GM12878 (cell line): ENCODE data around the gene LATS2. TPM values are rescaled to one million over a fixed set of nuclear protein-coding genes. Genes with fewer than 3 reads are reported as not detected.

Experiments used
- ATAC-seq: fragments of 200-7000 bp; cut with Tn5 transposase; 3 replicates; pipeline ENCODE4 v1.9.1; 2020; ENCODE audit warnings: mild to moderate bottlenecking, moderate library complexity
- BruUV-seq: library from RNA; stranded (reverse); fragments of 400-500 nt; replicated peaks from 2 replicates; lab custom pipeline; 2021; lab: Mats Ljungman, UMichigan
- CTCF ChIA-PET: fragments of 300-600 bp; sonication (Branson Sonifier 250); formaldehyde crosslinking; extraction: SDS; loops from one replicate; lab custom pipeline; 2021; ENCODE audit warnings: inconsistent platforms; lab: Yijun Ruan, JAX
- POLR2A ChIA-PET: fragments of 350-600 bp; formaldehyde crosslinking; extraction: SDS; loops from one replicate; lab custom pipeline; 2021; ENCODE audit warnings: inconsistent platforms; lab: Charles Lee
- RAD21 ChIA-PET: fragments of 300-600 bp; sonication (Branson Sonifier 250); formaldehyde crosslinking; loops from one replicate; lab custom pipeline; 2023; ENCODE audit warnings: antibody characterized with exemption; ENCODE audit not compliant: unreplicated experiment; lab: Charles Lee
- SMC1A ChIA-PET: fragments of 300-600 bp; sonication (Branson Sonifier 250); formaldehyde crosslinking; loops from one replicate; lab custom pipeline; 2023; ENCODE audit not compliant: unreplicated experiment, uncharacterized antibody; lab: Charles Lee
- DNase-seq: peaks from one replicate; pipeline ENCODE4 v3.0.0-alpha.2; 2011; ENCODE audit warnings: low read depth, low spot score
- FAIRE-seq: peaks from 3 replicates; lab custom pipeline; 2011; peaks lifted over from hg19 to GRCh38; lab: Jason Lieb, UNC
- H2AFZ ChIP-seq: 2 replicates; pipeline ENCODE4 v1.6.0; 2011; ENCODE audit warnings: low read depth, low read length, control low read depth; ENCODE audit not compliant: control insufficient read depth
- H3K27ac ChIP-seq: 2 replicates; pipeline ENCODE4 v1.5.1; 2011; ENCODE audit warnings: control low read depth; ENCODE audit not compliant: control insufficient read depth, insufficient read depth
- H3K27me3 ChIP-seq, 2 experiments: replicated peaks in 1 of 2; 2 replicates each; pipeline versions ENCODE4 v1.6.0 to v1.6.1; 2011; ENCODE audit warnings: low read length in 1 of 2; ENCODE audit not compliant: control insufficient read depth in 2 of 2, insufficient read depth in 2 of 2
- H3K36me3 ChIP-seq, 2 experiments: 2 replicates each; pipeline ENCODE4 v1.5.1; 2011; ENCODE audit warnings: low read length in 1 of 2; ENCODE audit not compliant: control insufficient read depth in 2 of 2, insufficient read depth in 2 of 2
- H3K4me1 ChIP-seq: 2 replicates; pipeline ENCODE4 v1.6.1; 2011; ENCODE audit warnings: mild to moderate bottlenecking, low read length, moderate library complexity, mixed read lengths; ENCODE audit not compliant: control insufficient read depth, insufficient read depth
- H3K4me2 ChIP-seq: 2 replicates; pipeline ENCODE4 v1.6.0; 2011; ENCODE audit warnings: control low read depth; ENCODE audit not compliant: control insufficient read depth, insufficient read depth
- H3K4me3 ChIP-seq: fragments of 200-600 bp; sonication (generic); 2 replicates; pipeline ENCODE4 v1.5.1; 2016
- H3K79me2 ChIP-seq: 2 replicates; pipeline ENCODE4 v1.6.0; 2011; ENCODE audit warnings: low read length; ENCODE audit not compliant: control insufficient read depth, insufficient read depth
- H3K9ac ChIP-seq: 2 replicates; pipeline ENCODE4 v1.8.0; 2011; ENCODE audit warnings: low read length, control low read depth, mixed read lengths; ENCODE audit not compliant: control insufficient read depth, insufficient read depth
- H3K9me3 ChIP-seq: replicated peaks from 3 replicates; pipeline ENCODE4 v1.5.1; 2011; ENCODE audit warnings: mild to moderate bottlenecking, low read length; ENCODE audit not compliant: control insufficient read depth, insufficient read depth
- H4K20me1 ChIP-seq: 2 replicates; pipeline ENCODE4 v1.6.0; 2011; ENCODE audit not compliant: control insufficient read depth, insufficient read depth
- CEBPZ ChIP-seq: fragments of 150-350 bp; IDR thresholded peaks from 2 replicates; pipeline ENCODE4 v1.6.1; 2016; ENCODE audit warnings: low read depth, low read length
- CREM ChIP-seq: IDR thresholded peaks from 2 replicates; pipeline ENCODE4 v1.6.1; 2014; ENCODE audit warnings: antibody characterized with exemption, low read depth
- EZH2 ChIP-seq: IDR thresholded peaks from 2 replicates; pipeline ENCODE4 v1.6.1; 2012; ENCODE audit warnings: low read depth, mild to moderate bottlenecking, control low read depth, inconsistent platforms, low read length, borderline replicate concordance; ENCODE audit not compliant: control insufficient read depth
- IRF4 ChIP-seq: IDR thresholded peaks from 2 replicates; pipeline ENCODE4 v1.6.1; 2011; ENCODE audit warnings: low read depth, low read length
- LARP7 ChIP-seq: fragments of 450-650 bp; IDR thresholded peaks from 2 replicates; pipeline ENCODE4 v1.6.1; 2017; ENCODE audit warnings: mild to moderate bottlenecking
- MEF2A ChIP-seq: IDR thresholded peaks from 2 replicates; pipeline ENCODE4 v1.6.1; 2011; ENCODE audit warnings: low read depth, mild to moderate bottlenecking, low read length, moderate library complexity; ENCODE audit not compliant: insufficient read depth
- MXI1 ChIP-seq: fragments of 150-350 bp; IDR thresholded peaks from 2 replicates; pipeline ENCODE4 v1.6.1; 2011; ENCODE audit warnings: low read depth, mild to moderate bottlenecking, inconsistent platforms, low read length, improper control_type of control experiment
- RELA ChIP-seq: fragments of 450-650 bp; IDR thresholded peaks from 2 replicates; pipeline ENCODE4 v1.8.0; 2014; ENCODE audit warnings: borderline replicate concordance; ENCODE audit not compliant: partially characterized antibody
- SKIL ChIP-seq: fragments of 450-650 bp; IDR thresholded peaks from 2 replicates; pipeline ENCODE4 v1.6.1; 2017; ENCODE audit warnings: mild to moderate bottlenecking, low read depth, inconsistent platforms; ENCODE audit not compliant: poor library complexity, severe bottlenecking
- SREBF2 ChIP-seq: IDR thresholded peaks from 2 replicates; pipeline ENCODE4 v1.6.1; 2012; ENCODE audit warnings: mild to moderate bottlenecking, low read length
- STAT1 ChIP-seq: fragments of 450-650 bp; conservative IDR thresholded peaks from 2 replicates; pipeline ENCODE4 v1.6.1; 2014; ENCODE audit warnings: antibody characterized with exemption, mild to moderate bottlenecking
- TCF7 ChIP-seq: IDR thresholded peaks from 2 replicates; pipeline ENCODE4 v1.6.1; 2014; ENCODE audit warnings: antibody characterized with exemption, borderline replicate concordance
- USF1 ChIP-seq: IDR thresholded peaks from 2 replicates; pipeline ENCODE4 v1.6.1; 2011; ENCODE audit warnings: borderline replicate concordance, low read depth, mild to moderate bottlenecking, moderate library complexity, mixed read lengths, low read length; ENCODE audit not compliant: insufficient read depth; ENCODE audit errors: extremely low read length
- YBX1 ChIP-seq: fragments of 450-650 bp; IDR thresholded peaks from 2 replicates; pipeline ENCODE4 v1.6.1; 2016; ENCODE audit warnings: antibody characterized with exemption
- ZZZ3 ChIP-seq: IDR thresholded peaks from 2 replicates; pipeline ENCODE4 v1.6.1; 2011; ENCODE audit warnings: low read depth; ENCODE audit not compliant: control insufficient read depth, insufficient read length
- WGBS: methylation state at CpG from one replicate; pipeline ENCODE4 v1.1.6; 2016; ENCODE audit warnings: low lambda C conversion rate; ENCODE audit not compliant: insufficient replicate concordance, insufficient coverage; ENCODE audit errors: missing lambda C conversion rate; 5-methylcytosine and 5-hydroxymethylcytosine counted together
- in situ Hi-C: fragments of 300-500 bp; cut with MboI; formaldehyde crosslinking; loops from 9 replicates; pipeline ENCODE4 v1.14.3; 2018; ENCODE audit warnings: mixed read lengths
- intact Hi-C: fragments of 100-400 bp; cut with micrococcal nuclease; formaldehyde crosslinking; loops from one replicate; pipeline ENCODE4 v1.14.2; 2022; ENCODE audit not compliant: unreplicated experiment
- polyA plus RNA-seq, 11 experiments: library from polyadenylated mRNA; depleted of rRNA in 4 of 11; unstranded in 6 of 11; stranded (reverse) in 5 of 11; fragments of >200 nt; fragmentation: Nextera tagmentation in 4 of 11; fragmentation: Illumina TruSeq in 1 of 11; extraction: Ambion mirVana in 4 of 11; extraction: Trizol in 1 of 11; gene quantifications; 1 replicate in 1 of 11; 2 replicates in 10 of 11; pipeline versions ENCODE4 v1.2.1 to v1.2.3, GENCODE V29; 2011 to 2016; ENCODE audit warnings: inconsistent platforms in 2 of 11, missing spikeins in 2 of 11, low read depth in 1 of 11
- total RNA-seq, 4 experiments: library from RNA; depleted of rRNA in 3 of 4; stranded (reverse); fragments of >200 nt in 3 of 4; fragmentation: Illumina TruSeq in 1 of 4; extraction: Trizol in 1 of 4; gene quantifications; 2 replicates each; pipeline versions ENCODE4 v1.2.1 to v1.2.3, GENCODE V29; 2013 to 2021

Gene LATS2
- total and polyA plus RNA-seq, 10 of the 15 experiments (the other 5 are each of a cell fraction or from before 2014, with no cell fraction given), result 0.90 to 7.8 (median 2.0) TPM

GRCh38 chr13:21055016-21055415, 6.4 kb downstream of the LATS2 start (continued):
- TF ChIP-seq CEBPZ (no peak), STAT1 (no peak), EZH2 (no peak), MXI1 (no peak), LARP7 (no peak), TCF7 (no peak)

- H3K4me2 ChIP-seq, result no peak overlapping the region
- no peak for FAIRE-seq
- H2AFZ ChIP-seq, result no peak overlapping the region
- in situ Hi-C loops, result no loop called here
- H3K9me3 ChIP-seq, result no peaks in the 10 kb centered on the region
- H3K27me3 ChIP-seq, result no peaks in the 10 kb centered on the region
- TF ChIP-seq ZZZ3 (no peak), SREBF2 (no peak), SKIL (no peak), RELA (no peak), USF1 (no peak), YBX1 (no peak), IRF4 (no peak), CREM (no peak), MEF2A (no peak)
- TF ChIP-seq, all 136 proteins: peak for 0
- Histone ChIP-seq H3K4me3 (no peak overlapping the region), H3K79me2 (no peaks in the 10 kb centered on the region), H3K27ac (no peak overlapping the region), H3K4me1 (no peaks in the 10 kb centered on the region), H3K9ac (no peak overlapping the region), H3K36me3 (no peaks in the 10 kb centered on the region), H4K20me1 (no peaks in the 10 kb centered on the region)
- CTCF ChIA-PET, result no interaction called here
- SMC1A ChIA-PET, result no interaction called here
- intact Hi-C loops, result no loop called here
- DNase-seq (no peak), ATAC-seq (no peak)
- POLR2A ChIA-PET, result no interaction called here
- BruUV-seq, result no TSS peak
- RAD21 ChIA-PET, result no interaction called here
- WGBS, result 91% methylated on average over 8 of the region's 8 CpGs
Measured at GRCh38 chr13:21054313-21054712, 7.1 kb downstream of the LATS2 start.
